Measurements from ENCODE around the gene AGMO.
A peak's percentile ranks its signal among the peaks of the same experiment; 100 is the strongest.

AGMO gene

DNA sequence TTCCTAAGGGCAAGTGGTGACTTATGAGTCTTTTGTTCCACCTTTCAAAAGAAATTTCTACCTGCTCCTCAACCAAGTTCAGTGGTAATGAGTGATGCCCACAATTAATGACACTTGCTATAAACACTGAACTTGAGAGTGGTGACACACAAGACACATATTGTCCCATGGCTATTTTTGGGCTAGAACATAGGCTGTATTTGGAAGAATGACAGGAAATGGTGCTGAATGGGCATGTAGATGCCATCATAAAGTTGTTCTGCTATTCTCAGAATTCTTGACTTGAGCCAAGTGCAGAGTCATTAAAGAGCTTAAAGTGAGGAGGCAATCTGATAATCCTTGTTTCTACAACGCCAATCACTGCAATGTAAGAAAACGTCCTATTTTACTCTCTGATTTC, 313.3 kb downstream of the AGMO start:
- Histone ChIP-seq H3K9me3 (ENCODE audit: control insufficient read depth, low read length) (no peaks in the 10 kb centered on the region), H3K14ac (ENCODE audit: low read length in 2 of 2) (no peak overlapping the region), H3K4ac (ENCODE audit: low read depth in 1 of 2, low read length in 2 of 2) (no peak overlapping the region), H2AFZ (ENCODE audit: low read depth, low read length) (no peak overlapping the region), H3K27me3 (ENCODE audit: control insufficient read depth in 1 of 2, insufficient read depth in 1 of 2, low read length in 2 of 2) (no peaks in the 10 kb centered on the region), H4K8ac (ENCODE audit: low read length) (no peak overlapping the region), H2BK12ac (ENCODE audit: low read length in 2 of 2) (no peak overlapping the region), H2AK5ac (ENCODE audit: low read length, severe bottlenecking) (no peak overlapping the region), H3K23ac (ENCODE audit: low read length in 2 of 2) (no peak overlapping the region), H3K79me1 (replicated peaks; ENCODE audit: low read length, poor library complexity, severe bottlenecking) (no peaks in the 10 kb centered on the region), H3K9ac (ENCODE audit: low read length) (no peak overlapping the region), H3K4me1 (ENCODE audit: control insufficient read depth, insufficient read depth, low read depth, low read length) (no peaks in the 10 kb centered on the region), H4K91ac (ENCODE audit: low read length) (no peak overlapping the region), H3K18ac (ENCODE audit: low read depth in 1 of 2, low read length in 2 of 2) (no peak overlapping the region), H3K27ac (ENCODE audit: low read length, poor library complexity, severe bottlenecking) (no peak overlapping the region), H3K4me2 (ENCODE audit: low read length, poor library complexity, severe bottlenecking) (no peak overlapping the region), H2BK120ac (ENCODE audit: low read depth, low read length) (no peak overlapping the region), H2BK15ac (ENCODE audit: low read depth, poor library complexity, severe bottlenecking) (no peak overlapping the region), H3K36me3 (ENCODE audit: control insufficient read depth in 1 of 2, insufficient read depth in 2 of 2, low read depth in 1 of 2, low read length in 2 of 2) (no peaks in the 10 kb centered on the region), H3K4me3 (ENCODE audit: insufficient read depth in 1 of 2, low read depth in 1 of 2, low read length in 2 of 2) (no peak overlapping the region), H2BK5ac (ENCODE audit: low read depth, low read length, poor library complexity, severe bottlenecking) (no peak overlapping the region)
- no peak for DNase-seq
- no CpG with 5 or more reads among the region's 2 CpGs for WGBS

DNA sequence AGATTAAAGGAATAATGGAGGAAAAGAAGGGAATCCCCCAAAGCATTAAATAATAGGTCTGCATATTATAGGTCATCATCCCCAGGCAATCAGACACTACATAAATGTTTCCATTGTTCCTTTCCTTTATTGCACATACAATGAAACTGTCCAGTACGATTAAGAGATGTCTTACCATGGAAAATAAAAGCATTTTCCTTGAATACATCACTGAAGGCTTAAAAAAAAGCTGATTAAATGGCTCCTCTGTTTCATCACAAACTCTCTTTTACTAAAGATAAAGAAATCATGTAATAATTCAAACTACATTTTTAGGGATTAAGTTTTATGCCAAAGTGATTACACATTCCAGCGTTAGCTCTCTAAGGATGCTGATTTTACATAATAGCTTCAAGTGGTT, 316.0 kb downstream of the AGMO start:
- no peak for DNase-seq
- H3K36me3 ChIP-seq (ENCODE audit: control insufficient read depth in 1 of 2, insufficient read depth in 2 of 2, low read depth in 1 of 2, low read length in 2 of 2): no peaks in the 10 kb centered on the region

DNA sequence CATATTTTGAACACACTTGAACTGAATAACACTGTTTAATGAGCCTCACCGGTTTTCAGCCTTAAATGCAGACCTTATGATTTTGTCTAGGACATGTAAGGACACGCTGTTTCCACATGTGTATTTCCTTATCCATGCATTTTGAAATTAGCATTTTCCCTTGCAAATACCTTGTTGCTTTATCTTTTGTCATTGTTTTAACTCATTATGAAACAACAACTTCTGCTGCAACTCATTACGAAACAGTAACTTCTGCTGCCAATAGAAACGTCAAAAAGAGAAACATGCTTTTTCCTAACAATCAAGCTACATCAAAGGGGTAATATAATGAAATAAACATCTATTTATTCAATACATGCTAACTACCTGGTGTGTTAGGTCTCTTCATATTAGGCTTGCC, 322.0 kb downstream of the AGMO start:
- no peak overlapping the region for H2BK5ac ChIP-seq (ENCODE audit: low read depth, low read length, poor library complexity, severe bottlenecking)
- H2BK12ac ChIP-seq (ENCODE audit: low read length in 2 of 2): no peak overlapping the region
- 94% methylated on average over 4 of the region's 4 CpGs for WGBS

More for the DNA sequence above, 316.0 kb downstream of the AGMO start:
- Histone ChIP-seq H3K79me1 (replicated peaks; ENCODE audit: low read length, poor library complexity, severe bottlenecking) (no peaks in the 10 kb centered on the region), H3K4me2 (ENCODE audit: low read length, poor library complexity, severe bottlenecking) (no peak overlapping the region), H4K91ac (ENCODE audit: low read length) (no peak overlapping the region), H2BK12ac (ENCODE audit: low read length in 2 of 2) (no peak overlapping the region), H4K8ac (ENCODE audit: low read length) (no peak overlapping the region), H2BK5ac (ENCODE audit: low read depth, low read length, poor library complexity, severe bottlenecking) (no peak overlapping the region), H3K4ac (ENCODE audit: low read depth in 1 of 2, low read length in 2 of 2) (no peak overlapping the region), H2AK5ac (ENCODE audit: low read length, severe bottlenecking) (no peak overlapping the region), H3K9ac (ENCODE audit: low read length) (no peak overlapping the region), H2BK120ac (ENCODE audit: low read depth, low read length) (no peak overlapping the region), H3K27me3 (ENCODE audit: control insufficient read depth in 1 of 2, insufficient read depth in 1 of 2, low read length in 2 of 2) (no peaks in the 10 kb centered on the region), H3K4me3 (ENCODE audit: insufficient read depth in 1 of 2, low read depth in 1 of 2, low read length in 2 of 2) (no peak overlapping the region), H3K23ac (ENCODE audit: low read length in 2 of 2) (no peak overlapping the region), H3K18ac (ENCODE audit: low read depth in 1 of 2, low read length in 2 of 2) (no peak overlapping the region), H2BK15ac (ENCODE audit: low read depth, poor library complexity, severe bottlenecking) (no peak overlapping the region), H3K4me1 (ENCODE audit: control insufficient read depth, insufficient read depth, low read depth, low read length) (no peaks in the 10 kb centered on the region), H2AFZ (ENCODE audit: low read depth, low read length) (no peak overlapping the region), H3K27ac (ENCODE audit: low read length, poor library complexity, severe bottlenecking) (no peak overlapping the region), H3K14ac (ENCODE audit: low read length in 2 of 2) (no peak overlapping the region), H3K9me3 (ENCODE audit: control insufficient read depth, low read length) (no peaks in the 10 kb centered on the region)
- WGBS: 78% methylated on average over 1 of the region's 2 CpGs

DNA sequence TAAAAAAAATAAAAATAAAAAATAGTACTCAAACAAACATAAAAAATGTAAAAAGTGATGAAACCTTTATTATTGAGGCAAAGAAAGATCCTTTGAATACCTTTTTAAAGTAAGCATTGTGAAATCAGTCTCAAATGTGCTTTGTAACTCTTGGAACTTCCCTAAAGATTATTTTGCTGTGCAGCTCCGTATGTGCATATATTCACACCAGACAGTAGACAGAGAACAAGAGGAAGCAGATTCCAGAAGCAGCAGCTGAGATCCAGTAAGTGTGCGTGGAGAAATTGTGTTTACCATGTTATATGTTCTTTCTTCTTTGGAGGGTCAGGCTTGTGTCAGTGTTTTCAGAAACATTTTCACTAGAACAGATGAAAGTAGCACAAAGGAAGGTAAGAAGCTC, 324.9 kb downstream of the AGMO start:
- 52% methylated on average over 2 of the region's 2 CpGs for WGBS
- H3K14ac ChIP-seq (ENCODE audit: low read length in 2 of 2): no peak overlapping the region
- no peaks in the 10 kb centered on the region for H3K36me3 ChIP-seq (ENCODE audit: control insufficient read depth in 1 of 2, insufficient read depth in 2 of 2, low read depth in 1 of 2, low read length in 2 of 2)
- no peak overlapping the region for H4K91ac ChIP-seq (ENCODE audit: low read length)
- no peak overlapping the region for H2AFZ ChIP-seq (ENCODE audit: low read depth, low read length)
- no peaks in the 10 kb centered on the region for H3K79me1 ChIP-seq (replicated peaks; ENCODE audit: low read length, poor library complexity, severe bottlenecking)
- no peak overlapping the region for H2BK12ac ChIP-seq (ENCODE audit: low read length in 2 of 2)
- no peak overlapping the region for H4K8ac ChIP-seq (ENCODE audit: low read length)
- H2BK5ac ChIP-seq (ENCODE audit: low read depth, low read length, poor library complexity, severe bottlenecking): no peak overlapping the region
- peak; percentile 3 for DNase-seq
- H2BK15ac ChIP-seq (ENCODE audit: low read depth, poor library complexity, severe bottlenecking): no peak overlapping the region
- H3K23ac ChIP-seq (ENCODE audit: low read length in 2 of 2): no peak overlapping the region
- H3K4me3 ChIP-seq (ENCODE audit: insufficient read depth in 1 of 2, low read depth in 1 of 2, low read length in 2 of 2): no peak overlapping the region
- H3K4me1 ChIP-seq (ENCODE audit: control insufficient read depth, insufficient read depth, low read depth, low read length): no peaks in the 10 kb centered on the region
- H3K9ac ChIP-seq (ENCODE audit: low read length): no peak overlapping the region
- no peak overlapping the region for H3K27ac ChIP-seq (ENCODE audit: low read length, poor library complexity, severe bottlenecking)
- no peaks in the 10 kb centered on the region for H3K27me3 ChIP-seq (ENCODE audit: control insufficient read depth in 1 of 2, insufficient read depth in 1 of 2, low read length in 2 of 2)
- no peak overlapping the region for H3K18ac ChIP-seq (ENCODE audit: low read depth in 1 of 2, low read length in 2 of 2)
- H3K4me2 ChIP-seq (ENCODE audit: low read length, poor library complexity, severe bottlenecking): no peak overlapping the region
- no peak overlapping the region for H2AK5ac ChIP-seq (ENCODE audit: low read length, severe bottlenecking)
- H3K4ac ChIP-seq (ENCODE audit: low read depth in 1 of 2, low read length in 2 of 2): no peak overlapping the region
- H2BK120ac ChIP-seq (ENCODE audit: low read depth, low read length): no peak overlapping the region
- H3K9me3 ChIP-seq (ENCODE audit: control insufficient read depth, low read length): no peaks in the 10 kb centered on the region

More for the DNA sequence above, 322.0 kb downstream of the AGMO start:
- Histone ChIP-seq H2AFZ (ENCODE audit: low read depth, low read length) (no peak overlapping the region), H2BK15ac (ENCODE audit: low read depth, poor library complexity, severe bottlenecking) (no peak overlapping the region), H4K91ac (ENCODE audit: low read length) (no peak overlapping the region), H3K14ac (ENCODE audit: low read length in 2 of 2) (no peak overlapping the region), H3K4me1 (ENCODE audit: control insufficient read depth, insufficient read depth, low read depth, low read length) (no peaks in the 10 kb centered on the region), H3K4me2 (ENCODE audit: low read length, poor library complexity, severe bottlenecking) (no peak overlapping the region), H3K9ac (ENCODE audit: low read length) (no peak overlapping the region), H3K27me3 (ENCODE audit: control insufficient read depth in 1 of 2, insufficient read depth in 1 of 2, low read length in 2 of 2) (no peaks in the 10 kb centered on the region), H3K18ac (ENCODE audit: low read depth in 1 of 2, low read length in 2 of 2) (no peak overlapping the region), H4K8ac (ENCODE audit: low read length) (no peak overlapping the region), H3K4ac (ENCODE audit: low read depth in 1 of 2, low read length in 2 of 2) (no peak overlapping the region), H2BK120ac (ENCODE audit: low read depth, low read length) (no peak overlapping the region), H2AK5ac (ENCODE audit: low read length, severe bottlenecking) (no peak overlapping the region), H3K79me1 (replicated peaks; ENCODE audit: low read length, poor library complexity, severe bottlenecking) (no peaks in the 10 kb centered on the region), H3K23ac (ENCODE audit: low read length in 2 of 2) (no peak overlapping the region), H3K36me3 (ENCODE audit: control insufficient read depth in 1 of 2, insufficient read depth in 2 of 2, low read depth in 1 of 2, low read length in 2 of 2) (no peaks in the 10 kb centered on the region), H3K9me3 (ENCODE audit: control insufficient read depth, low read length) (no peaks in the 10 kb centered on the region), H3K27ac (ENCODE audit: low read length, poor library complexity, severe bottlenecking) (no peak overlapping the region), H3K4me3 (ENCODE audit: insufficient read depth in 1 of 2, low read depth in 1 of 2, low read length in 2 of 2) (no peak overlapping the region)
- DNase-seq: no peak

Measured in mesenchymal stem cell (in vitro differentiated cells and primary cell).